Activated CD8-positive, alpha-beta memory T cell treated with anti-CD3 and anti-CD28 coated beads, Interleukin-2, amount 50 U/mL, for 24 hours (primary cell): Measurements from ENCODE around the gene CACNB4.

Experiments used
- DNase-seq: peaks from one replicate; pipeline ENCODE4 v3.0.0-alpha.2; 2020; ENCODE audit errors: extremely low read depth

Gene CACNB4

DNA sequence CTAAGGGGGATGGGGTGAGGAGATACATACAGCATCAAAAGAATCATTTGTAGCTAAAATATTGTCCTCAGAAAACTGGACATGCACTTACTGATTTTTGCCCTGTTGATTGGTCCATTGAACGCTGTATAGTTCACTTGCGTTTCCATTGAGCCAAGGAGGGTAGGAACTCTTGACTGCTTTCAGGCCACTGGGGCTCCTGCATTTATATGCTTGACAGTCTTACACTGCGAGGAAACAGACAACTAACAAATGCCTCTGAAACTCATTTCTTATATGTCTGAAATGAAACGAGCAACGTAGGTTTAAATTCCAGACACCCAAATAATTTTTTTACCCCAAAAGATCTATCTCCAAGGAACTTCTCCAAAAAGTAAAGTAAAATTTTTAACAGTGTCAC lies 312.8 kb downstream of the CACNB4 start:
- DNase-seq: no peak

DNA sequence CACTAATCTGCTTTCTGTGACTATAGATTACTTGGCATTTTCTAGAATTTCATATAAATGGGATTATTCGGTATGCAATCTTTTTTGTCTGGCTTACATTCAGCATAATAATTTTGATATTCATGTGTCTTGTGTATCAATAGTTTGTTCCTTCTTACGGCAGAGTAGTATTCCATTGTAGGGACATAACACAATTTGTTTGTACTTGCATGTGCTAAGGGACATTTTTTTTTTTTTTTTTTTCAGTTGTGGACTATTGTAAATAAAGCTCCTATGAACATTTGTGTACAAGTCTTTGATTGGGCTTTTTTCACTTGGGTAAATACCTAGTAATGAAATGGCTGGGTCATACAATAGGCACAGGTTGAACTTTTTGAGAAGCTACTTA lies 315.7 kb downstream of the CACNB4 start:
- no peak for DNase-seq
